Glomerular endothelial cell (primary cell): ENCODE measurements around the gene OR4D2. TPM values are rescaled to one million over a fixed set of nuclear protein-coding genes. Genes with fewer than 3 reads are reported as not detected.

ENCODE experiments used
- DNase-seq: peaks from one replicate; pipeline ENCODE4 v3.0.0-alpha.2; 2011; ENCODE audit warnings: low read depth, low spot score; ENCODE audit errors: extremely low read depth
- total RNA-seq: library from RNA; depleted of rRNA; stranded (reverse); fragments of >200 nt; gene quantifications from 2 replicates; pipeline ENCODE4 v1.2.3, GENCODE V29; 2015

OR4D2 gene
- total RNA-seq, 1 donor from 2014 or later: not detected

GRCh38 chr17:58172369-58173071, 5.7 kb downstream of the OR4D2 start:
- no peak for DNase-seq

GRCh38 chr17:58174871-58175270, 8.1 kb downstream of the OR4D2 start:
- DNase-seq: no peak

GRCh38 chr17:58176200-58176599, 9.4 kb downstream of the OR4D2 start:
- no peak for DNase-seq

- no peak for DNase-seq
These were observed 15.0 kb downstream of the OR4D2 start for GRCh38 chr17:58181796-58182195.

- no peak for DNase-seq
These were observed 16.7 kb downstream of the OR4D2 start for GRCh38 chr17:58183514-58183913.

GRCh38 chr17:58184308-58184985, 17.7 kb downstream of the OR4D2 start:
- no peak for DNase-seq

GRCh38 chr17:58184986-58185761, 18.4 kb downstream of the OR4D2 start:
- DNase-seq: no peak

GRCh38 chr17:58186591-58186990, 19.8 kb downstream of the OR4D2 start:
- no peak for DNase-seq

- no peak for DNase-seq
These were observed 20.3 kb downstream of the OR4D2 start for GRCh38 chr17:58187063-58187462.

- DNase-seq: no peak
These were observed 20.9 kb downstream of the OR4D2 start for GRCh38 chr17:58187675-58188074.

- no peak for DNase-seq
These were observed 22.8 kb downstream of the OR4D2 start for GRCh38 chr17:58189436-58190146.

GRCh38 chr17:58191241-58191896, 24.6 kb downstream of the OR4D2 start:
- DNase-seq: no peak

GRCh38 chr17:58192612-58193011, 25.8 kb downstream of the OR4D2 start, which contains the start of gene EPX:
TSS of gene EPX (plus strand) at chr17:58192726. CDS start at chr17:58192847, 121 bp downstream.
- DNase-seq: no peak

GRCh38 chr17:58193641-58194255, 27.0 kb downstream of the OR4D2 start:
- no peak for DNase-seq

GRCh38 chr17:58195518-58196123, 28.8 kb downstream of the OR4D2 start:
- no peak for DNase-seq

- no peak for DNase-seq
These were observed 29.8 kb downstream of the OR4D2 start for GRCh38 chr17:58196610-58197009.

- DNase-seq: no peak
These were observed 33.3 kb downstream of the OR4D2 start for GRCh38 chr17:58200024-58200633.

GRCh38 chr17:58202859-58203258, 36.1 kb downstream of the OR4D2 start:
- DNase-seq: no peak

GRCh38 chr17:58204796-58205195, 38.0 kb downstream of the OR4D2 start:
- DNase-seq: no peak
